ENCODE data around the gene RNF114.

DNA sequence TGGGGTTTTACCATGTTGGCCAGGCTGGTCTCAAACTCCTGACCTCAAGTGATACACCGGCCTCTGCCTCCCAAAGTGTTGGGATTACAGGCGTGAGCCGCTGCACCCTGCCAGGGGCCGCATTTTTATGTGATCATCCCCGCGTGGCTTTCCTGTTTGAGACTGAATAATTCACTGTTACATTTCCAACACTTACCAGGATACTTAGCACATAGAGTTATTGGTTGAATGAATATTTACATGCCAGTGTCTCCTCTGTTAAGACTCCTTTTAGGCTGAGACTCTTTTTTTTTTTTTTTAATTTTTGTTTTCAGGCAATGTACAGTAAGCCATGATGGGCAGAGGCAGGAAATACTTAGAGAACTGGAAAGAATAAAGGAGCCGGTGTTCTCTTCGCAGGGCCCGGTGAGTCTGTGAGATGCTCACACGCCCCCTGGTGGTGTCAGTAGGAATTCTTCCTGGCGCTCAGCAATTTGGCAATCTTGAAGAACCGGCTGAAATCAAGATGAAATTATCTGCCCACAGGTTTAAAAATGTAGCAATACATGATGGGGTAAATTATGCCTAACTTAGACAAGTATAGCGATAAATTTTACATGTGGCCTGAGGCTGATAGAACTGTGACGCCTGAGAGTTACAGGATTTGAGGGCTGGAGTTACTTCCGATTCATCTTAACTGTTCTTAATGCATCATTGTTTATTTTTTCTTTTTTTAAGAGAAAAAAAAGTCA lies 7.6 kb upstream of the RNF114 start:
- TF ChIP-seq, protein P1, sequence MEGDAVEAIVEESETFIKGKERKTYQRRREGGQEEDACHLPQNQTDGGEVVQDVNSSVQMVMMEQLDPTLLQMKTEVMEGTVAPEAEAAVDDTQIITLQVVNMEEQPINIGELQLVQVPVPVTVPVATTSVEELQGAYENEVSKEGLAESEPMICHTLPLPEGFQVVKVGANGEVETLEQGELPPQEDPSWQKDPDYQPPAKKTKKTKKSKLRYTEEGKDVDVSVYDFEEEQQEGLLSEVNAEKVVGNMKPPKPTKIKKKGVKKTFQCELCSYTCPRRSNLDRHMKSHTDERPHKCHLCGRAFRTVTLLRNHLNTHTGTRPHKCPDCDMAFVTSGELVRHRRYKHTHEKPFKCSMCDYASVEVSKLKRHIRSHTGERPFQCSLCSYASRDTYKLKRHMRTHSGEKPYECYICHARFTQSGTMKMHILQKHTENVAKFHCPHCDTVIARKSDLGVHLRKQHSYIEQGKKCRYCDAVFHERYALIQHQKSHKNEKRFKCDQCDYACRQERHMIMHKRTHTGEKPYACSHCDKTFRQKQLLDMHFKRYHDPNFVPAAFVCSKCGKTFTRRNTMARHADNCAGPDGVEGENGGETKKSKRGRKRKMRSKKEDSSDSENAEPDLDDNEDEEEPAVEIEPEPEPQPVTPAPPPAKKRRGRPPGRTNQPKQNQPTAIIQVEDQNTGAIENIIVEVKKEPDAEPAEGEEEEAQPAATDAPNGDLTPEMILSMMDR (IDR thresholded peaks at IDR 0.05 in 2 of 3, conservative IDR thresholded peaks at IDR 0.05 in 1 of 3; ENCODE audit: control insufficient read depth in 2 of 3, extremely low read depth in 1 of 3, insufficient read depth in 1 of 3, low read depth in 3 of 3, low read length in 3 of 3): peak; percentile 85 to 90 (median 88)
- TF ChIP-seq CHD2 (IDR thresholded peaks at IDR 0.05; ENCODE audit: borderline replicate concordance, low read depth, low read length): no peak
- TF ChIP-seq NR2C2 (IDR thresholded peaks at IDR 0.05; ENCODE audit: borderline replicate concordance, control insufficient read depth, insufficient read length, low read depth): no peak
- TF ChIP-seq SPI1 (IDR thresholded peaks at IDR 0.05; ENCODE audit: borderline replicate concordance, insufficient read depth, low read depth, low read length): no peak
- TF ChIP-seq USF2 (IDR thresholded peaks at IDR 0.05; ENCODE audit: borderline replicate concordance, low read depth, low read length): no peak
- no peak for TF ChIP-seq ZBTB4 (CRISPR knock-in tag; IDR thresholded peaks at IDR 0.05)
- no peak for TF ChIP-seq MTA3 (IDR thresholded peaks at IDR 0.05; ENCODE audit: borderline replicate concordance, low read length)
- TF ChIP-seq CBFB (IDR thresholded peaks at IDR 0.05; ENCODE audit: low read depth): no peak
- TF ChIP-seq REST (IDR thresholded peaks at IDR 0.05; ENCODE audit: low read depth, low read length): no peak
- TF ChIP-seq ZNF274 (IDR thresholded peaks at IDR 0.05; ENCODE audit: insufficient read depth, insufficient read length): no peak
- TF ChIP-seq HDAC2 (IDR thresholded peaks at IDR 0.05): no peak
- TF ChIP-seq PAX8 (IDR thresholded peaks at IDR 0.05): no peak
- TF ChIP-seq, protein P2, sequence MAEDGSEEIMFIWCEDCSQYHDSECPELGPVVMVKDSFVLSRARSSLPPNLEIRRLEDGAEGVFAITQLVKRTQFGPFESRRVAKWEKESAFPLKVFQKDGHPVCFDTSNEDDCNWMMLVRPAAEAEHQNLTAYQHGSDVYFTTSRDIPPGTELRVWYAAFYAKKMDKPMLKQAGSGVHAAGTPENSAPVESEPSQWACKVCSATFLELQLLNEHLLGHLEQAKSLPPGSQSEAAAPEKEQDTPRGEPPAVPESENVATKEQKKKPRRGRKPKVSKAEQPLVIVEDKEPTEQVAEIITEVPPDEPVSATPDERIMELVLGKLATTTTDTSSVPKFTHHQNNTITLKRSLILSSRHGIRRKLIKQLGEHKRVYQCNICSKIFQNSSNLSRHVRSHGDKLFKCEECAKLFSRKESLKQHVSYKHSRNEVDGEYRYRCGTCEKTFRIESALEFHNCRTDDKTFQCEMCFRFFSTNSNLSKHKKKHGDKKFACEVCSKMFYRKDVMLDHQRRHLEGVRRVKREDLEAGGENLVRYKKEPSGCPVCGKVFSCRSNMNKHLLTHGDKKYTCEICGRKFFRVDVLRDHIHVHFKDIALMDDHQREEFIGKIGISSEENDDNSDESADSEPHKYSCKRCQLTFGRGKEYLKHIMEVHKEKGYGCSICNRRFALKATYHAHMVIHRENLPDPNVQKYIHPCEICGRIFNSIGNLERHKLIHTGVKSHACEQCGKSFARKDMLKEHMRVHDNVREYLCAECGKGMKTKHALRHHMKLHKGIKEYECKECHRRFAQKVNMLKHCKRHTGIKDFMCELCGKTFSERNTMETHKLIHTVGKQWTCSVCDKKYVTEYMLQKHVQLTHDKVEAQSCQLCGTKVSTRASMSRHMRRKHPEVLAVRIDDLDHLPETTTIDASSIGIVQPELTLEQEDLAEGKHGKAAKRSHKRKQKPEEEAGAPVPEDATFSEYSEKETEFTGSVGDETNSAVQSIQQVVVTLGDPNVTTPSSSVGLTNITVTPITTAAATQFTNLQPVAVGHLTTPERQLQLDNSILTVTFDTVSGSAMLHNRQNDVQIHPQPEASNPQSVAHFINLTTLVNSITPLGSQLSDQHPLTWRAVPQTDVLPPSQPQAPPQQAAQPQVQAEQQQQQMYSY (CRISPR knock-in tag; IDR thresholded peaks at IDR 0.05): no peak

All from GM12878 (cell line).